Hepatocyte (in vitro differentiated cells): ENCODE results near the gene RTL1. TPM values are rescaled to one million over a fixed set of nuclear protein-coding genes. Genes with fewer than 3 reads are reported as not detected.

Experiments
- DNase-seq: peaks from one replicate; pipeline ENCODE4 v3.0.0-alpha.2; 2016; ENCODE audit warnings: low spot score
- H2AFZ ChIP-seq: fragments of 200-600 bp; sonication (generic); 2 replicates; pipeline ENCODE4 v1.6.0; 2016; ENCODE audit warnings: antibody characterized with exemption, mild to moderate bottlenecking
- H3K27ac ChIP-seq: fragments of 200-600 bp; sonication (generic); 2 replicates; pipeline ENCODE4 v1.5.1; 2016; ENCODE audit warnings: mild to moderate bottlenecking
- H3K27me3 ChIP-seq: fragments of 200-600 bp; sonication (generic); 2 replicates; pipeline ENCODE4 v1.6.1; 2016
- H3K36me3 ChIP-seq: fragments of 200-600 bp; sonication (generic); replicated peaks from 2 replicates; pipeline ENCODE4 v1.5.1; 2016; ENCODE audit warnings: low read depth; ENCODE audit not compliant: insufficient read depth
- H3K4me1 ChIP-seq: fragments of 200-600 bp; sonication (generic); 2 replicates; pipeline ENCODE4 v1.5.1; 2016; ENCODE audit warnings: mild to moderate bottlenecking, moderate library complexity; ENCODE audit not compliant: insufficient read depth
- H3K4me2 ChIP-seq: fragments of 200-600 bp; sonication (generic); 2 replicates; pipeline ENCODE4 v1.6.0; 2016
- H3K4me3 ChIP-seq: fragments of 200-600 bp; sonication (generic); 2 replicates; pipeline ENCODE4 v1.5.1; 2016; ENCODE audit warnings: mild to moderate bottlenecking
- H3K79me2 ChIP-seq: fragments of 200-600 bp; sonication (generic); 2 replicates; pipeline ENCODE4 v1.6.0; 2017; ENCODE audit warnings: mild to moderate bottlenecking
- H3K9me2 ChIP-seq: fragments of 200-600 bp; sonication (generic); replicated peaks from 2 replicates; pipeline ENCODE4 v1.6.0; 2017; ENCODE audit warnings: mild to moderate bottlenecking; ENCODE audit not compliant: insufficient read depth
- H3K9me3 ChIP-seq: fragments of 200-600 bp; sonication (generic); 2 replicates; pipeline ENCODE4 v1.5.1; 2016; ENCODE audit warnings: low read depth, mild to moderate bottlenecking
- H4K20me1 ChIP-seq: fragments of 200-600 bp; sonication (generic); 2 replicates; pipeline ENCODE4 v1.6.0; 2016; ENCODE audit warnings: mild to moderate bottlenecking; ENCODE audit not compliant: insufficient read depth, poor library complexity, severe bottlenecking
- EZH2 ChIP-seq: fragments of 200-600 bp; sonication (generic); IDR thresholded peaks from 2 replicates; pipeline ENCODE4 v1.6.1; 2016; ENCODE audit warnings: antibody characterized with exemption, mild to moderate bottlenecking, borderline replicate concordance
- EZH2phosphoT487 ChIP-seq: fragments of 200-600 bp; sonication (generic); IDR thresholded peaks from one replicate; pipeline ENCODE4 v1.6.1; 2018; ENCODE audit warnings: antibody characterized with exemption, mild to moderate bottlenecking, low read depth, moderate library complexity; ENCODE audit not compliant: unreplicated experiment, severe bottlenecking
- WGBS: methylation state at CpG from one replicate; pipeline ENCODE4 v1.1.6; 2016; ENCODE audit warnings: low lambda C conversion rate; ENCODE audit errors: missing lambda C conversion rate; 5-methylcytosine and 5-hydroxymethylcytosine counted together
- polyA plus RNA-seq: library from polyadenylated mRNA; unstranded; fragments of >200 nt; fragmentation: Nextera tagmentation; extraction: Ambion mirVana; gene quantifications from 2 replicates; pipeline ENCODE4 v1.2.1, GENCODE V29; 2016
- total RNA-seq: library from RNA; depleted of rRNA; stranded (reverse); fragments of >200 nt; gene quantifications from 2 replicates; pipeline ENCODE4 v1.2.3, GENCODE V29; 2014
- TF ChIP-seq, protein P1 (sequence below): fragments of 200-600 bp; sonication (generic); IDR thresholded peaks from 2 replicates; pipeline ENCODE4 v1.5.1; 2016; ENCODE audit warnings: antibody characterized with exemption, mild to moderate bottlenecking; ENCODE audit not compliant: poor library complexity

The RTL1 gene
- total and polyA plus RNA-seq, 2 experiments from 2014 or later = 1.4 to 2.6 TPM

DNA sequence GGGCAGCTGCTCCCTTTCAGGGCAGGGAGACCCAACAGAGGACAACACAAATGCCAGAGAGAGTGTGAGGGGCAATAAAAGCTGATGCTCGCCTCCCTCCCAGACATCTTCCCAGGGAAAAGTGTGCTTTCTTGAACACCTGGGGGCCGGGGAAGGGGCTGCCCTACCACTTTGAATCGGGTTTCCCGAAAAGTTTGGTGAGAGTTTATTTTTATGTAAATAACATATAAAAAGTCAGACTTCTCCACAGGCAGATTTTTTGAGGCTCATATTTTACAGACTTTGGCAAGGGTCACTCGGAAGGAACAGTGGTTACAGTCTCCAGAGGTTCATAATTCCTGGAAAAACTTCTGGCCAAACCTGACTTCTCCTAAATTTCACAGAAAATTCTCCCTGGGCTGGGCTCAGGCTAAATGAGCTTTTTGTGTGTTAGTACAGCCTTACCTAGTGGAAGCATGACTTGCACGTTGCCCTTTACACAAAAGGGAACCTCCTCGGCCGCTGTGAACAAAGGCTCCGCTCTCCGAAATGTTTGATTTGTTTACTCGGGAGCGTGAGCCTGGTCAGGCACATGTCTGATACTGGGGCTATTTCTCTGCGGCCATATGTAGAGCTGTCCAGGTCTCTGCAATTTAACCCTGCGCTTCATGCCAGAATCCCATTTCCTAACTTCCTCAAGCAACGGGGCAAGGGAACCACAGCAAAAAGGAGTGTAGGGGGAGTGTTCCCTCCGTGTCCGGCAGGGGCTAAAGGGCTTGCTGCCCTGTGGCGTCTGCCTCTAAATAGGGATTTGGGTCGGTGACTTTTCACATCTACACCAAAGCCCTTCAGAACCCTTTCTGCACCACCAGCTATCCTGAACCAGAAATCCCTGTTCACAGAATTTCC lies 3.4 kb downstream of the RTL1 start:
- Histone ChIP-seq H3K79me2 (no peaks in the 10 kb centered on the region), H2AFZ (no peak overlapping the region), H3K27me3 (peaks cover 11% of the 10 kb centered on the region), H3K9me2 (no peaks in the 10 kb centered on the region), H3K4me2 (peak overlapping the region; percentile 71), H3K9me3 (no peaks in the 10 kb centered on the region), H3K27ac (peak overlapping the region; percentile 80), H3K36me3 (no peaks in the 10 kb centered on the region), H3K4me3 (no peak overlapping the region), H4K20me1 (no peaks in the 10 kb centered on the region), H3K4me1 (peaks cover 69% of the 10 kb centered on the region)
- peak; percentile 37 for DNase-seq
- 11% methylated on average over 19 of the region's 19 CpGs for WGBS
- TF ChIP-seq EZH2 (no peak), EZH2phosphoT487 (peak; percentile 36)
- TF ChIP-seq, protein P1, sequence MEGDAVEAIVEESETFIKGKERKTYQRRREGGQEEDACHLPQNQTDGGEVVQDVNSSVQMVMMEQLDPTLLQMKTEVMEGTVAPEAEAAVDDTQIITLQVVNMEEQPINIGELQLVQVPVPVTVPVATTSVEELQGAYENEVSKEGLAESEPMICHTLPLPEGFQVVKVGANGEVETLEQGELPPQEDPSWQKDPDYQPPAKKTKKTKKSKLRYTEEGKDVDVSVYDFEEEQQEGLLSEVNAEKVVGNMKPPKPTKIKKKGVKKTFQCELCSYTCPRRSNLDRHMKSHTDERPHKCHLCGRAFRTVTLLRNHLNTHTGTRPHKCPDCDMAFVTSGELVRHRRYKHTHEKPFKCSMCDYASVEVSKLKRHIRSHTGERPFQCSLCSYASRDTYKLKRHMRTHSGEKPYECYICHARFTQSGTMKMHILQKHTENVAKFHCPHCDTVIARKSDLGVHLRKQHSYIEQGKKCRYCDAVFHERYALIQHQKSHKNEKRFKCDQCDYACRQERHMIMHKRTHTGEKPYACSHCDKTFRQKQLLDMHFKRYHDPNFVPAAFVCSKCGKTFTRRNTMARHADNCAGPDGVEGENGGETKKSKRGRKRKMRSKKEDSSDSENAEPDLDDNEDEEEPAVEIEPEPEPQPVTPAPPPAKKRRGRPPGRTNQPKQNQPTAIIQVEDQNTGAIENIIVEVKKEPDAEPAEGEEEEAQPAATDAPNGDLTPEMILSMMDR = no peak

DNA sequence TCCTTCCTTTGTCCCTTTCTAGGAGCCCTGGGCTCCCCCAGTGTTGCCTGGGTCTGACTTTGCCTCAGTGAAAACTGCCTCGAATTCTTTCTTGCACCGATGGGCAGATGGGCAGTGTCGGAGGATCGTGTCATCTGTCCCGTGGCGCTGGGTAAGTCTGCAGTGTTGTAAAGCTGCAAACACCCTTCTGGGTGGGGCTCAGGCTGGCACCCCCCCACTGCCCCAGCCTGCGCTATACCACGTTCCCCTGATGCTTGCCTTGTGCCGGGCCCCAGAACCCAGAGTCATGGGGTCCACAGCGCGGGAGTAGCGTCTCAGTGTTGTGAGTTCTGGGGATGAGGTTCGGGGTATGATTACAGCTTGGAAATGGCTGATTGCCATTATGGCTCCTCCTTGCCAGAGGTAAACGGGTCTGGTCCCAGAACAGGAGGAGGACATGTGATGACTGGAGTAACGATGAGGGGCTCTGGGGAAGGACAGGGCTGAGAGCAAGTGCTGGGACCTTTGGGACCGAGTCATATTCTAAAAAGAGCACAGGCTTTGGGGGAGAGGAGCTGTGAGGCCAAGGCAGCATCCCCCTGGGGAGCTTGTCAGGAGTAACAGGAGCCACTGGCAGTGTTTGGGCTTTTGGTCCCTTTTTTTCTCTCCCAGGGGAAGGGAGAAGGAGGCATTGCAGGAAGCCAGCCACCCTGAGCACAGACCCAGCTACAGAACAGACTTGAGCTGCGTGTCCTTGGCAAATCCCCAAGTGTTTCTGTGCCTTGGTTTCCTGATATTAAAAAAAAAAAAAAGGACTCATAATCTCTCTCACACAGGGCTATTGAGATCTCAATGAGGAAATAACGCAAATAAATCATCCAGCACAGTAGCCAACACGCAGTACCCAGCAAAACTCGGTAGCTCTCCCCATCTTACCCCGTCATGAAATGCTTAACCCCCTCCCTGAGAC lies 4.3 kb downstream of the RTL1 start:
- H3K27ac ChIP-seq = peak overlapping the region; percentile 80

DNA sequence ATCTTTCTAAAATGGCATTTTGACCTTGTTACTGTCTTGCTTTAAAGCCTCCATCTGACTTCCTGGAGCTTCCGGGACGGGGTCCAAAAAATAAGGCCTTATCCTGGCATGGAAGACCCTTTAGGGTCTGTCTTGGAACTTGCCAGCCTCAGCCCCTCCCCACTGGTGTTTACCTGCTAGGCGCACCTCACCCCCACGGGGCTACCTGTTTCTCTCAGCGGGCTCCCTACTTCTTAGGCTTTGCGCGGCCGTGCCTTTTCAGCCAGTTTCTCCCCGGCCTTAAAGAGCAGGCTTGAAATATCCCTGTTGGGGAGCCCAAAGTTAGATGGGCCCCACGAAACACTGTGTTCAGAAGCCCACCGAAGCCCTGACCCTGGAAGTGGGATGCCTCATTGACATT lies 5.1 kb downstream of the RTL1 start:
- Histone ChIP-seq H3K4me3 (no peak overlapping the region), H3K9me3 (no peaks in the 10 kb centered on the region), H3K36me3 (no peaks in the 10 kb centered on the region), H4K20me1 (no peaks in the 10 kb centered on the region), H3K27me3 (peaks cover 1% of the 10 kb centered on the region), H3K4me2 (no peak overlapping the region), H3K4me1 (peaks cover 52% of the 10 kb centered on the region), H3K27ac (peak overlapping the region; percentile 80), H2AFZ (no peak overlapping the region), H3K79me2 (no peaks in the 10 kb centered on the region), H3K9me2 (no peaks in the 10 kb centered on the region)
- 81% methylated on average over 11 of the region's 11 CpGs for WGBS
- DNase-seq = peak; percentile 4
- TF ChIP-seq EZH2phosphoT487 = no peak

More for the DNA sequence above, 4.3 kb downstream of the RTL1 start:
- H3K79me2 ChIP-seq = no peaks in the 10 kb centered on the region
- H3K4me2 ChIP-seq = peak overlapping the region; percentile 71
- no peaks in the 10 kb centered on the region for H3K9me2 ChIP-seq
- H4K20me1 ChIP-seq = no peaks in the 10 kb centered on the region
- DNase-seq = peak; percentile 13
- H3K36me3 ChIP-seq = no peaks in the 10 kb centered on the region
- TF ChIP-seq EZH2 (no peak), EZH2phosphoT487 (no peak)
- TF ChIP-seq, protein P1 = no peak
- H3K4me1 ChIP-seq = peaks cover 60% of the 10 kb centered on the region
- H3K27me3 ChIP-seq = peaks cover 6% of the 10 kb centered on the region
- H3K9me3 ChIP-seq = no peaks in the 10 kb centered on the region
- H2AFZ ChIP-seq = no peak overlapping the region
- no peak overlapping the region for H3K4me3 ChIP-seq
- 74% methylated on average over 21 of the region's 21 CpGs for WGBS
